ENCODE data around the gene HOXD11. TPM values are rescaled to one million over a fixed set of nuclear protein-coding genes. Genes with fewer than 3 reads are reported as not detected.

Gene HOXD11
- total and polyA plus RNA-seq, 2 donors (not counting 1 experiment from before 2014, with no cell fraction given): not detected

GRCh38 chr2:176130147-176130956, 23.3 kb downstream of the HOXD11 start:
- H2AFZ ChIP-seq (ENCODE audit: insufficient read depth, low read depth, low read length, poor library complexity, severe bottlenecking): peak overlapping the region; percentile 23
- ATAC-seq (ENCODE audit: low read depth) (peak; percentile 17), DNase-seq (peak; percentile 56)
- TF ChIP-seq CTCF (IDR thresholded peaks at IDR 0.05) (no peak), EZH2 (IDR thresholded peaks at IDR 0.05; ENCODE audit: borderline replicate concordance, insufficient read depth, low read depth, low read length, poor library complexity, severe bottlenecking) (peak; percentile 20)
- peaks cover 26 to 38% of the 10 kb centered on the region in 2 donors for H3K4me1 ChIP-seq (ENCODE audit: control insufficient read depth in 2 of 2, insufficient read depth in 2 of 2, low read length in 2 of 2)
- H3K27me3 ChIP-seq (replicated peaks in 1 of 4; ENCODE audit: control extremely low read depth in 1 of 4, control insufficient read depth in 3 of 4, insufficient read depth in 4 of 4, low read length in 3 of 4): peaks cover 0 to 84% (median 73%) of the 10 kb centered on the region in 4 experiments
- H3K4me3 ChIP-seq (ENCODE audit: control extremely low read depth in 1 of 5, extremely low read depth in 1 of 5, insufficient read depth in 1 of 5, low read depth in 2 of 5, low read length in 4 of 5): peak overlapping the region in 2 of 5 experiments; percentile 21 to 29
- intact Hi-C loops (cut with micrococcal nuclease): loop anchor here (5.0 kb wide), 1 partner anchor 53 kb away; no protein-coding TSS in a partner anchor
- H4K20me1 ChIP-seq (ENCODE audit: control insufficient read depth, insufficient read depth, low read length, poor library complexity, severe bottlenecking): no peaks in the 10 kb centered on the region
- H3K9ac ChIP-seq (ENCODE audit: low read length): peak overlapping the region; percentile 30
- H3K4me2 ChIP-seq (replicated peaks; ENCODE audit: low read depth, low read length, poor library complexity, severe bottlenecking): peak overlapping the region; percentile 71
- no peaks in the 10 kb centered on the region for H3K9me3 Mint-ChIP-seq (ENCODE audit: insufficient read depth)
- H3K27ac Mint-ChIP-seq: no peak overlapping the region
- CTCF ChIA-PET: interaction anchor here (0.8 to 3.3 kb wide), 11 partner anchors 9 to 522 kb away, joined by 3 to 12 read pairs (median 5); partner anchors contain the start of gene HOXD1
- H3K79me2 ChIP-seq (ENCODE audit: control insufficient read depth, insufficient read depth, low read length): no peaks in the 10 kb centered on the region
- H3K36me3 ChIP-seq (replicated peaks in 1 of 2; ENCODE audit: control extremely low read depth in 1 of 2, control insufficient read depth in 1 of 2, extremely low read depth in 1 of 2, insufficient read depth in 2 of 2, low read length in 1 of 2): no peaks in the 10 kb centered on the region
- peaks cover 77% of the 10 kb centered on the region for H3K27me3 Mint-ChIP-seq
- peaks cover 0 to 17% (median 0%) of the 10 kb centered on the region in 3 donors for H3K9me3 ChIP-seq (ENCODE audit: control extremely low read depth in 1 of 3, control insufficient read depth in 2 of 3, insufficient read depth in 1 of 3, low read length in 2 of 3)
- POLR2A ChIA-PET: no interaction called here
- H3K27ac ChIP-seq (ENCODE audit: low read length in 2 of 2): no peak overlapping the region
- H3K4me1 Mint-ChIP-seq: peaks cover 26% of the 10 kb centered on the region
- peak overlapping the region; percentile 63 for H3K4me3 Mint-ChIP-seq
- WGBS (ENCODE audit: insufficient coverage): 9% methylated on average over 97 of the region's 100 CpGs

Data from B cell (primary cell).